ENCODE data around the gene MCCC2. TPM values are rescaled to one million over a fixed set of nuclear protein-coding genes. Genes with fewer than 3 reads are reported as not detected.

Gene MCCC2
- total RNA-seq, 6 experiments from 2014 or later, result 11.7 to 22.4 (median 14.0) TPM

DNA sequence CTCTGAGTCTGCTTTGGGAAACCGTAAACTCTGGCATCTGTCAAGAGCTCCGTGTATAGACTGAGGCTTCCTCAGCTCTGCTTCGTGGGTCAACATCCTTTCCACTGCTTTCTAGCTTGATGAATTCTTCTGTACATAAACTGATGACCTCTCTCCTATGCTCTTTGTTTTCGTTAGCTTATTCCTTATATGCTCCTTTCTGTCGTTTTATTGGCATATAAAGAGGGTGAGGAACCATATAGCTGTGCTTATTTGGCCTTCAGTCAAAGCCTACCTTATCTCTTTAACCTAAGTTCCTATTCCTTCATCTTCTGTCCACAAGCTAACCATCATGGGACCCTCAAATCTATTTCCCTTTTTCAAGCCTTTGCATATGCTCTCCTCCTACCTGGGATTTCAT is 92.6 kb downstream of the MCCC2 start:
- Mint-ChIP-seq H3K4me3 (no peak overlapping the region), H3K9me3 (no peaks in the 10 kb centered on the region), H3K27me3 (ENCODE audit: insufficient read depth) (peaks cover 16% of the 10 kb centered on the region), H3K36me3 (ENCODE audit: low read depth) (no peaks in the 10 kb centered on the region), H3K4me1 (ENCODE audit: low read depth) (no peaks in the 10 kb centered on the region), H3K27ac (no peak overlapping the region)
- no peak for DNase-seq
- TF ChIP-seq CTCF (IDR thresholded peaks at IDR 0.05), result no peak

DNA sequence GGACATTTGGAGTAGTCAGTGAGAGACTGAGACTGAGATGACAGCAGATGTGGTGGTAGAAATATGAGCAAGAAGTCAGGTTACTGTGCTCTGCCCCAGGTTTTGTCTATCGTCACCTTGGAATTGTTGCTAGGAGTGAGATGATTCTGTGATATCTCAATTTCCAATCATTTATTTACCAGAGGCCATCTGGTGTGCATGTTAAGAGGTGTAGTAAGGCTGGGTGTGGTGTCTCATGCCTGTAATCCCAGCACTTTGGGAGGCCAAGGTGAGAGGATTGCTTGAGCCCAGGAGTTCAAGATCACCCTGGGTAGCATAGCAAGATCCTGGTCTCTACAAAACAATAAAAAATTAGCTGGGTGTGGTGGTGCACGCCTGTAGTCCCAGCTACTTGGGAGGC is 93.4 kb downstream of the MCCC2 start:
- Mint-ChIP-seq H3K4me3 (no peak overlapping the region), H3K27me3 (ENCODE audit: insufficient read depth) (peaks cover 16% of the 10 kb centered on the region), H3K4me1 (ENCODE audit: low read depth) (no peaks in the 10 kb centered on the region), H3K36me3 (ENCODE audit: low read depth) (no peaks in the 10 kb centered on the region), H3K9me3 (no peaks in the 10 kb centered on the region), H3K27ac (no peak overlapping the region)
- no peak for DNase-seq
- no peak for TF ChIP-seq CTCF (IDR thresholded peaks at IDR 0.05)

DNA sequence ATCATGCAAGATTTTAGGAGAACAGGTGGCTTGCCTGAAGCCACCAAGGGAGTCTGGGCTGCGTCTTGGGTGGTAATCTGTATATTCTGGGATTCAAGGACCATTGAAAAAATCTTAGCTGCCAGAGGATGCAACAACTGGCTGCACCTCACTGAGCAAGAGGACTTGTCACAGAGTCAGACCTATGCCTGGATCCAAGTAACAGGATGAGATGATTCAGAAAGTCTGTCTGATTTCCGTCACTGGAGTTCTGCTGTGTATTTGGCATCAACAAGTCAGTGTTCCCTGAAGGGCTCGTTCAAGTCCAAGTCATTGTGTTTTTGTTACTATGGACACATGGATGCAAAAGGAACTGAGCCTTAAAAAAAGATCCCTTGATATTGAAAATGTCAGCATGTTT is 94.2 kb downstream of the MCCC2 start:
- Mint-ChIP-seq H3K36me3 (ENCODE audit: low read depth) (no peaks in the 10 kb centered on the region), H3K27me3 (ENCODE audit: insufficient read depth) (peaks cover 14% of the 10 kb centered on the region), H3K4me1 (ENCODE audit: low read depth) (no peaks in the 10 kb centered on the region), H3K9me3 (no peaks in the 10 kb centered on the region), H3K4me3 (no peak overlapping the region), H3K27ac (no peak overlapping the region)
- TF ChIP-seq CTCF (IDR thresholded peaks at IDR 0.05), result no peak
- no peak for DNase-seq

DNA sequence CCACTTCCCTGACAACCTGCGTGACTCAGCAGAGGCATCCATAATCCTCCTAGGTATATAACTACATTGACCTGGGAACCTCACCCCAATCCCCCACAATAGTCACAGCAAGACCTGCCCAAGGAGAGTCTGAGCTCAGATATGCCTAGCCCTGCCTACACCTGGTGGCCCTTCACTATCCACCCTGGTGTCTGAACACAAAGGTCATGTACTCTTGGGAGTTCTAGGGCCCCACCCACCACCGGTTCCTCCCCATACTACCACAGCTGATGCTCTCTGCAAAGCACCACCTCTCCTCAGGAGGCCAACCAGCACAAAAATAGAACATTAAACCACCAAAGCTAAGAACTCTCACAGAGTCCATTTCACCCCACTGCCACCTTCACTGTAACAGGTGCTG is 97.2 kb downstream of the MCCC2 start:
- Mint-ChIP-seq H3K27ac (no peak overlapping the region), H3K9me3 (no peaks in the 10 kb centered on the region), H3K4me3 (no peak overlapping the region), H3K4me1 (ENCODE audit: low read depth) (no peaks in the 10 kb centered on the region), H3K36me3 (ENCODE audit: low read depth) (no peaks in the 10 kb centered on the region), H3K27me3 (ENCODE audit: insufficient read depth) (peaks cover 6% of the 10 kb centered on the region)
- no peak for DNase-seq
- no peak for TF ChIP-seq CTCF (IDR thresholded peaks at IDR 0.05)

GRCh38 chr5:71693828-71694427 is 106.8 kb downstream of the MCCC2 start:
- no peak for TF ChIP-seq CTCF (IDR thresholded peaks at IDR 0.05)
- Mint-ChIP-seq H3K4me1 (ENCODE audit: low read depth) (peaks cover 8% of the 10 kb centered on the region; the same call in 1 of the 2 replicates), H3K27me3 (ENCODE audit: insufficient read depth) (peaks cover 8% of the 10 kb centered on the region), H3K27ac (no peak overlapping the region), H3K9me3 (no peaks in the 10 kb centered on the region), H3K36me3 (ENCODE audit: low read depth) (no peaks in the 10 kb centered on the region), H3K4me3 (no peak overlapping the region)
- no peak for DNase-seq

DNA sequence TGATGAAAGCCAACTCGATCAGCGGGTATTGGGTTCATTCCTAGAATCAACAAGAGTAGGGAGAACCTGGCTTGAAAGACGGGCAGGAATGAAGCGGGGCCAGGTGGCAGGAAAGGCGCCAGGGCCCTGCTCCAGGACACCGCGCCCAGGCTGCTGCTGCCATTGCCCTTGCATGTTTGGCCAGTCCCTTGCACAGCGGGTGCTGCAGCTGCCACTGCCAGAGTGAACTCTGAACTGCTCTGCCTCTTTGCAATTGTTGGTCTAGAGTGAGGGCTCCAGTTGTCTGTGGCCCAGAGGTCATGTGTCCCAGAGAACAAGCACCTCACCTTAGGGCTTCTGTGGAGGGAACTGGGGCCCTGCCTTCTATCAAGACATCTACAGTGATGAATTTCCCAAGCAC is 107.9 kb downstream of the MCCC2 start:
- H3K4me1 Mint-ChIP-seq (ENCODE audit: low read depth), result peaks cover 8% of the 10 kb centered on the region; the same call in 1 of the 2 replicates
- H3K4me3 Mint-ChIP-seq, result no peak overlapping the region
- H3K27me3 Mint-ChIP-seq (ENCODE audit: insufficient read depth), result peaks cover 8% of the 10 kb centered on the region
- H3K9me3 Mint-ChIP-seq, result no peaks in the 10 kb centered on the region
- no peak overlapping the region for H3K27ac Mint-ChIP-seq
- no peak for TF ChIP-seq CTCF (IDR thresholded peaks at IDR 0.05)
- H3K36me3 Mint-ChIP-seq (ENCODE audit: low read depth), result no peaks in the 10 kb centered on the region
- DNase-seq, result no peak
